22Rv1 (cell line): ENCODE measurements around the gene TMC1.

ENCODE experiments used
- ZFX ChIP-seq: fragments of 450-650 bp; IDR thresholded peaks from 2 replicates; pipeline ENCODE4 v1.6.1; 2017; ENCODE audit warnings: antibody characterized with exemption, borderline replicate concordance
- TF ChIP-seq, protein P1 (sequence below): fragments of 450-650 bp; IDR thresholded peaks from 2 replicates; pipeline ENCODE4 v1.5.1; 2017; ENCODE audit warnings: mild to moderate bottlenecking

DNA sequence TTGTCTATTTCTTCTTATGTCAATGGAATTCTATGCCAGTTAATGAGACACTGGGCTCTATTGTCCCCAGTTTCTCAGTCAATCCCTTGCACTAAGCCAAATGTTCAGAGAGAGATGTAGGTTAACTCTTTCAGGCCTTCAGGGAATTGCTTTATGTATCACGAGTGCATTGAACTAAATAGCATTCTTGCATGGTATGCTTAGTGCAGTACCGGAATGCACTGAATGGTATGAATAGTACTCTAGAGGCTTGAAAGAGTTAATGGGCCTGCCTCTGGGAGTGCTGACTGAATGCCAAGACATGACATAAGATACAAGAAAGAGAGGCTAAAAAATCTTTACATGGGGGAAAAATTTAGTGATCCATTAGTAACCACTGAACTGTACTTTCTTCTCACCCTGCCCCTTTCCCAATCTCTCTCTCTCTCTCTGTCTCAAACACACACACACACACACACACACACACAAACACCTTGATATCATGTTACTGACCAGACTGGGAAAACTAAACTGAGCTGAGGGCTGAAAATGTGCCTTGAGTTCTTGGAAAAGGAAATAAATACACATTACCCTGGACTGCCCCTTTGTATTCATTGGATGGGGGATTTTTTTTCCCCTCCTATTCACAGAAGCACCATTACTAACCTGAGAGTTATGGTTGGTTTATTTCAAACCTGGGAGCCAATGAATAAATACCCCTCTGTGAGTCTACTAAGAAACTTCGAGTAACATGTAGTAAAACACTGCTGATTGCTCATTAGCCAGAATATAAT lies 35.4 kb upstream of the TMC1 start:
- TF ChIP-seq, protein P1, sequence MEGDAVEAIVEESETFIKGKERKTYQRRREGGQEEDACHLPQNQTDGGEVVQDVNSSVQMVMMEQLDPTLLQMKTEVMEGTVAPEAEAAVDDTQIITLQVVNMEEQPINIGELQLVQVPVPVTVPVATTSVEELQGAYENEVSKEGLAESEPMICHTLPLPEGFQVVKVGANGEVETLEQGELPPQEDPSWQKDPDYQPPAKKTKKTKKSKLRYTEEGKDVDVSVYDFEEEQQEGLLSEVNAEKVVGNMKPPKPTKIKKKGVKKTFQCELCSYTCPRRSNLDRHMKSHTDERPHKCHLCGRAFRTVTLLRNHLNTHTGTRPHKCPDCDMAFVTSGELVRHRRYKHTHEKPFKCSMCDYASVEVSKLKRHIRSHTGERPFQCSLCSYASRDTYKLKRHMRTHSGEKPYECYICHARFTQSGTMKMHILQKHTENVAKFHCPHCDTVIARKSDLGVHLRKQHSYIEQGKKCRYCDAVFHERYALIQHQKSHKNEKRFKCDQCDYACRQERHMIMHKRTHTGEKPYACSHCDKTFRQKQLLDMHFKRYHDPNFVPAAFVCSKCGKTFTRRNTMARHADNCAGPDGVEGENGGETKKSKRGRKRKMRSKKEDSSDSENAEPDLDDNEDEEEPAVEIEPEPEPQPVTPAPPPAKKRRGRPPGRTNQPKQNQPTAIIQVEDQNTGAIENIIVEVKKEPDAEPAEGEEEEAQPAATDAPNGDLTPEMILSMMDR, result no peak
- no peak for TF ChIP-seq ZFX
